GM21825 (cell line): ENCODE results near the gene ROPN1L.

Source experiments
- ATAC-seq: cut with Tn5 transposase; IDR thresholded peaks from one replicate; pipeline ENCODE4 v1.9.1; 2021; ENCODE audit warnings: mild to moderate bottlenecking, moderate library complexity; ENCODE audit not compliant: unreplicated experiment

Gene ROPN1L

GRCh38 chr5:10427201-10427600, 14.5 kb upstream of the ROPN1L start:
- ATAC-seq = no peak

- ATAC-seq = no peak
Measured at GRCh38 chr5:10427978-10428377, 13.7 kb upstream of the ROPN1L start.

GRCh38 chr5:10431415-10431814, 10.3 kb upstream of the ROPN1L start:
- ATAC-seq = no peak

DNA sequence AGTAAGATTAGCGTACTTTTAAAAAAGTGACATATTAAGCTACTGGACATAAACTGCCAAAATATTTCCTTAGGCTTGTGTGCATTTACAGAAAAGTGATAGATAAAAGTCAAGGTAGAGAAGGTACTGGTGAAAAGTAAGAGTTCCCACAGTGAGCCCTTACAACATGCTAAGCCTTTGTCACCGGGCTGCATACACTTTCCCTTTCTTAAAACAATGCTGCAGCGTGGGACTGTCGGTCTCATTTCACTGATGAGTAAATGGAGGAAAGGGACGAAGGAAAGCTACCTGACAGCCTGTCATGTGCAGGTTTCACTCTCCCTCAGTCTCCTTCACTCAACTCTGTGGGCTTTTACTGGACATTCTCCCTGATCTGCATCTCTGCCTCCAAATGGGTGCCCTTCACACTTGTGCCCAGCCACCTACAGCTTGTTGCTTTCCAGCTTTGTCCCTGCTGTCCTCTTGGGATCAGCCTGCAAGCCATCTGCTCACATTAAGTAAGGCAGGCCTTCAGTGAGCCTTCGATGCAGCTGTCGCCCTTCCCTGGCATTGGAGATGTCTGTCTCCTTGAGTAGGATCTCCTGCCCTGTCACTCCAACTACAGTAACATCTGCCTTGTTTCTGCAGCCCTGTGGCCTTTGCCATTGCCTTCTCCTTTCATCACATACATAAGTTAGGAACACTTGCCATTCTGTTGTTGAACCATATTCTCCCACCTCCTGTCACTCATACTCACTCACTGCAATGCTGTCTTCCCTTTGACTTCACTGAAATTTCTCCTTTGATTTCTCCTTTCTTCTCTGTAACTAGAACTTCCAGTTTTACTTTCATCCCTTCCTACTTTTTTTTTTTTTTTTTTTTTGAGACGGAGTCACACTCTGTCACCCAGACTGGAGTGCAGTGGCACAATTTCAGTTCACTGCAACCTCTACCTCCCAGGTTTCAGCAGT, 9.3 kb upstream of the ROPN1L start:
- ATAC-seq = no peak

- no peak for ATAC-seq
Measured at GRCh38 chr5:10434392-10434791, 7.3 kb upstream of the ROPN1L start.

- no peak for ATAC-seq
Measured at GRCh38 chr5:10438301-10438700, 3.4 kb upstream of the ROPN1L start.

GRCh38 chr5:10439692-10440091, 2.0 kb upstream of the ROPN1L start:
- no peak for ATAC-seq

- no peak for ATAC-seq
Measured at GRCh38 chr5:10440367-10440990, 1.2 kb upstream of the ROPN1L start.

GRCh38 chr5:10441992-10442435, 335 bp downstream of the ROPN1L start:
- peak; percentile 33 for ATAC-seq

GRCh38 chr5:10442576-10442975, 897 bp downstream of the ROPN1L start:
- no peak for ATAC-seq

DNA sequence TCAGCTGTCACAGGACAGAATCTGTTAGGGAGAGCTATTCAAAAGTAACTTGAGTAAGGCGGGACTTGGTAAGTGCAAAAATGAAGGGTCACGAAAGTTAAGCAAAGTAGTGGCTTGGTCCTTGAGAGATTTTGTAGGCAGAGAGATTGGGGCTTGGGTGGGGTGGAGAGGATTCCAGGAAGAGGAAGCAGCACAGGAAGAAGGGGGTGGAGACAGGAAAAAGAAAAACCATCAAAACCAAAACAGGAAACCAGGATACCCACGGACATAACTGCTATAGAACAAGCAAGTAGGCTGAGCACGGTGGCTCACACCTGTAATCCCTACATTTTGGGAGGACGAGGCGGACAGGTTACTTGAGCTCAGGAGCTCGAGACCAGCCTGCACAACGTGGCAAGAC, 3.7 kb downstream of the ROPN1L start:
- ATAC-seq = no peak

DNA sequence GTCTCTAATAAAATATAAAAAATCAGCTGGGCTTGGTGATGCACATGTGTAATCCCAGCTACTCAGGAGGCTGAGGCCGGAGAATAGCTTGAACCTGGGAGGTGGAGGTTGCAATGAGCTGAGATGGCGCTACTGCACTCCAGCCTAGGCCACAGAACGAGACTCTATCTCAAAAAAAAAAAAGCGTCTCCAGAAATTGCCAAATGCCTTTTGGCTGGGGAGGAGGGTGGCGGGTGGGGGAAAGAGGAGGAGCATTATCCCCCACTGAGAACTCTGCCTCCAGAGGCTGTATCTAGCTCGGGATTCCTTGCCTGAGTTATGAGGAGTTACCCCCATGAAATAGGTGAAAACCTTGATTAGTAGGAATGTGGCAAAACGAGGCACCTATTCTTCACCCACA, 4.8 kb downstream of the ROPN1L start:
- no peak for ATAC-seq

DNA sequence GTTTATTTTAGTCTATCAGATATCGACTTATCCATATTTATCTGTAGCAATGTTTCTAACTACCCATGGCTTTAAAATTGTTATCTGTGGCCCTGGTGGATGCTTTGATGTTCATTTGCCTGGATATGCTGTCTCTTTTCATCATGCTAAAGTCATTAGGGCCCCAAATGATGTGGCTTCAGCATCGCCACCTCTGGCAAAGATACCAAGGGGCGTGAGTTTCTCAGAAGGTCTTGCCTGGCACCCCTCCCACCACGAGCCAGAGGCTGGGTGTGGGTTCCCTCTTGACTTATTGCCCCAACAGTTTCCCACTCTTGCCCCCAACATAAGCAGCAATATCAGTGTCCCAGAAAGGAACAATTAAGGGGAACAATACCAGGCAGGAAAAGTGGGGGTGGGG, 5.4 kb downstream of the ROPN1L start:
- no peak for ATAC-seq

GRCh38 chr5:10448754-10449360, 7.2 kb downstream of the ROPN1L start:
- no peak for ATAC-seq

DNA sequence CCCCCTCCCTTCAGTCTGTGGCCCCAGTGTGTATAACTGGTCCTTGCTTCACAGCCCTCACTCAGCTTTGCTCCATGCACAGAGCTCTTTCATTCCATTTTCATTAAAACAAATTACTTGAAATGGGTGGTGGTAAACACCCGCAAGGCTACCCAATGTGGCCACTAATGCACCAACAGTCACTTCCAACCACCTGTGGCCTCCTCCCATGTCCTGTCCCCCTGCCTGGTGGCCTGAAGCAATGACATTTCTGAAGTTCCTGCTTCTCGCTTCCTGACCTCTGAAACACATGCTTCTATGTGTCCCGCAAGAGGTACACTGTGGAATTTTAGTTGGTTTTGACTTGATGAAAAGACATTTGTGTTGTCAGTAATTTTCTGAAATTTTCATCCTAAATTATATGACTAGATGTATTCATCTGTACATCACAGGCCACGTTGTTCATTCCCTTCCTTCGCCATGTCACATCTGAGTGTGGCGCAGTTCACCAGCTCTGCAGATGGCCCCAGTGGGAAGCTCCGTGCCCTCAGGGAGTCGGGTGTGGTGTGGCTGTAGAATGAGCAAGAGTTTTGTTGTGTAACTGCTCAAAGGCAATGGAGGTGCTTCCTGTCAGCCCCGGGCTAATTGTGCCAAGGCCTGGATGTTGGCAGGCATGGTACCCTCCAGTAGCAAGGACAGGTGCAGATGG, 9.6 kb downstream of the ROPN1L start:
- ATAC-seq = no peak

- ATAC-seq = peak; percentile 63
Measured at GRCh38 chr5:10452768-10453331, 11.2 kb downstream of the ROPN1L start.

DNA sequence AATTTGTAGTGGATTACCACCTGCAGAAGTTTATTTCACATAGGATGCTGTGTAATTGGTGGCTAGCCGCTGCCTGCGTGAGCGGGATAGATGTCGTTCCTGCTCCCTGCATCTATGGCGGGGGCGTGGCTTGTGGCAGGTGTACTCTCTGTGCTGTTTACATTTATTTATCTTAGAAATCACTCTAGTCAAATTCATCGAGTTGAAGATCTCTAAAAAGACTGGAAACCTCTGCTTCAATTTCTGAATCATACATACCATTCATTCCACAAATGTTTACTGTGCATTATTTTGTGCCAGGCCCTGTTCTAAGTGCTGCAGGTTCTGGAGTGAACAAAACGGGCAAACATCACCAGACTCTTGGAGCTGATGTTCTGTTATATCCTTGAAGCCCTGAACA, 11.9 kb downstream of the ROPN1L start:
- no peak for ATAC-seq

DNA sequence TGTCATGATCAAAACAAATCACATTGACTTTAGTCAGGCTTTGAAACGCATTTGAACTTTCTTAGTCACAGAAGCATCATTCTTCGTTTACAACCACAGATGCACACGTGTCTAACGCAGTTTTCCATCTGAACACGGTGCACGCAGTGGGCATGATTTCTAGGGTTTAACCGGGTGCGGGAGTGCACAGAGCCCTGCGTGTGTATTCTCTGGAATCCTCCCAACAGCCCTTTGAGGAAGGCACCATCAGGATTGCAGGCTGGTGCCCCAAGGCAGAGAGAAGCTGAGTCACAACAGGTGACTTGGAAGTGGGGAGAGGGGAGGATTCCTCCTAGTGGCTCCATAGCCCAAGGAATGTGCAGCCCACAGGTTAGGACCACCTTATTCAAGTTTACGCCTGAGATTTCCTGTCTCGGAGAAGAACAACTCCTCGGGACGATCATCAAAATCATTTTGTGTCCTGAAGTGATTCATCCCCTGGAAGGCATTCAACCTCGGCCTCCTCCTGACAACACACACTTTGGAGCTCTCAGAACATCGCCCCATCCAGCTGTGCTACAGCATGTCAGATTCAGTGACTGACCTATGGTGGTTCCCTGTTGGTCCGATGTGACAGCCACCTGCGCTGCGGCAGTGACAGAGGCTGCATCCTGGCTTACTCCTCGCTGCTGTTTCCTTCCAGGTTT, 13.1 kb downstream of the ROPN1L start:
- ATAC-seq = no peak

DNA sequence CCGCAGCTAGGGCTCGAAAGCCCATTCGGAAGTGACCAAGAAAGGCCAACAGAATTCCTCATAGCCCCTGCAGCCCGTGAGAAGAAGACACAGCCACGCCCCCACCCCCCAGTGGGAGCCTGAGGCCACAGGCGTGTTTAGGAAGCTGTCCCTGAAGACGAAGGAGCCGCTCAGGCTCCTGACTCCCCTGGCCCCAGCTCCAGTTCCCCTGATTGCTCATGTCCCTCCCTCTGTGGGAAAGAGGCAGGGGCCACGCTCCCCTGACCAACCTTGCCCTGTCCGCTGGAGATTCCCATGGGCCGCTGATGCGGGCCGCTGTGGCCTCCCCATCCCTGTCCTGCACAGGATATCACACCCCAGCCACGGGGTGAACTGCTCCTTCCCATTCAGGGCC, 13.6 kb downstream of the ROPN1L start:
- ATAC-seq = no peak
